HFF-Myc (cell line): ENCODE measurements around the gene FAM222A.

Source experiments
- DNase-seq: peaks from one replicate; pipeline ENCODE4 v3.0.0-alpha.2; 2011; ENCODE audit warnings: low read depth; ENCODE audit errors: extremely low read depth
- H3K4me3 ChIP-seq: replicated peaks from 2 replicates; pipeline ENCODE4 v1.5.1; 2011; ENCODE audit warnings: low read depth, mild to moderate bottlenecking, control low read depth, low read length
- TF ChIP-seq, protein P1 (sequence below): IDR thresholded peaks from 2 replicates; pipeline ENCODE4 v1.5.1; 2012; ENCODE audit warnings: mild to moderate bottlenecking, low read depth, low read length, control low read depth; ENCODE audit errors: missing control alignments

FAM222A gene

DNA sequence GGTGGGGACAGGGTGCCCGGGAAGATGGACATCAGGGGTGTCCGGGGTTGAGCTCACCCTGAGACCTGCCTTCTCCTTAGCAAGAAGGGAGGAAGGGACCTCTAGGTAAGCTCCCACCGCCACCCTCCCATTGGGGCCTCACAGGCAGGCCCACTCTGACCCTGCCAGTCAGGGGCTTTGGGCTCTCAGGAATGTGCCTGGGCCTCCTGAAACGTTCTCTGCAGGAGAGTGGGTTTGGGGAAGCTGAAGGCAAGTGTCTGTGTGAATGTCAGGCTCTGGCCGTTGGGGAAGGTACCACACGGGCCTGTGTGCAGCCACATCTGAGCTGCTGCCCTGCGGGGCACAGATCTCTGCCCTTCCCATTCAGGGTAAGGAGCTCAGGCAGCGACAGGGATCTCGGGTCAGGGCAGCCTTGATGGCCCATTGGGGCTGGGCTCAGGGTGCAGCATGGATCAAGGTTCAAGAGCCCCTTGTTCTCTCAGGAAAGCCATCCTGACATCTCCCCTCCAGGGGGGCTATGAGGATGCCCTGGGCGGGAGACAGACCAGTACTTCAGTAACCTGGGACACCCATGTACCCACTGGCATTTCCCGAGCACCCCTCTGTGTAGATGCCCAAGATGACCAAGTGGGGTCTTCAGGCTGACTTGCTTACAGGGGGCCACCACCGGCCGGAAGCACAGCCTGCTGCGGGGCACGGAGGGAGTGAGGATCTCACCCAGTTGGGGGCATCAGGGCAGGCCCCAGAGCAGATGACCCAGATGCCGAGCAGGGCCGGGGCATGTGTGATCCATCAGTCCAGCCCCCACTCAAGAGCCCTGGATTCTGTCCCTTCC, 29.7 kb downstream of the FAM222A start:
- DNase-seq = no peak
- TF ChIP-seq, protein P1, sequence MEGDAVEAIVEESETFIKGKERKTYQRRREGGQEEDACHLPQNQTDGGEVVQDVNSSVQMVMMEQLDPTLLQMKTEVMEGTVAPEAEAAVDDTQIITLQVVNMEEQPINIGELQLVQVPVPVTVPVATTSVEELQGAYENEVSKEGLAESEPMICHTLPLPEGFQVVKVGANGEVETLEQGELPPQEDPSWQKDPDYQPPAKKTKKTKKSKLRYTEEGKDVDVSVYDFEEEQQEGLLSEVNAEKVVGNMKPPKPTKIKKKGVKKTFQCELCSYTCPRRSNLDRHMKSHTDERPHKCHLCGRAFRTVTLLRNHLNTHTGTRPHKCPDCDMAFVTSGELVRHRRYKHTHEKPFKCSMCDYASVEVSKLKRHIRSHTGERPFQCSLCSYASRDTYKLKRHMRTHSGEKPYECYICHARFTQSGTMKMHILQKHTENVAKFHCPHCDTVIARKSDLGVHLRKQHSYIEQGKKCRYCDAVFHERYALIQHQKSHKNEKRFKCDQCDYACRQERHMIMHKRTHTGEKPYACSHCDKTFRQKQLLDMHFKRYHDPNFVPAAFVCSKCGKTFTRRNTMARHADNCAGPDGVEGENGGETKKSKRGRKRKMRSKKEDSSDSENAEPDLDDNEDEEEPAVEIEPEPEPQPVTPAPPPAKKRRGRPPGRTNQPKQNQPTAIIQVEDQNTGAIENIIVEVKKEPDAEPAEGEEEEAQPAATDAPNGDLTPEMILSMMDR = no peak
- no peak overlapping the region for H3K4me3 ChIP-seq

DNA sequence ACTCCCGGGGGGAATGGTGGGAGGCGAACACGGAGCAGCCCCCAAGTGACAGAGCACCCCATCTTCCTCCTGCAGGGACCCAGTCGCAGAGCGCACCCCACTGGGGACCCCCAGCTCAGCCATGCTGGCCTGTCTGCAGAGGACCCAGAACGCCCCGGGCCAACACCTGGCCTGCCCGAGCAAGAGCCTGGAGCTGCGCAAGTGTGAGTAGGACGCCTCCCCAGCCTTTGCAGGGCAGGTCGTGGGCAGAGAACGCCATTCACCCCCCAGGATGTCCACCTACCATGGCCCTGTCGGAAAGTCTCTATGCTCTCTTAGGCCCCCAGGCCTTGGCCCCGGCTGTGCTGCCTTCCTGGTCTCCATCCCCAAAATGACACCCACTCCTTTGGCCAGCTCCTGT, 30.4 kb downstream of the FAM222A start:
- no peak overlapping the region for H3K4me3 ChIP-seq
- DNase-seq = no peak
- TF ChIP-seq, protein P1 = no peak

DNA sequence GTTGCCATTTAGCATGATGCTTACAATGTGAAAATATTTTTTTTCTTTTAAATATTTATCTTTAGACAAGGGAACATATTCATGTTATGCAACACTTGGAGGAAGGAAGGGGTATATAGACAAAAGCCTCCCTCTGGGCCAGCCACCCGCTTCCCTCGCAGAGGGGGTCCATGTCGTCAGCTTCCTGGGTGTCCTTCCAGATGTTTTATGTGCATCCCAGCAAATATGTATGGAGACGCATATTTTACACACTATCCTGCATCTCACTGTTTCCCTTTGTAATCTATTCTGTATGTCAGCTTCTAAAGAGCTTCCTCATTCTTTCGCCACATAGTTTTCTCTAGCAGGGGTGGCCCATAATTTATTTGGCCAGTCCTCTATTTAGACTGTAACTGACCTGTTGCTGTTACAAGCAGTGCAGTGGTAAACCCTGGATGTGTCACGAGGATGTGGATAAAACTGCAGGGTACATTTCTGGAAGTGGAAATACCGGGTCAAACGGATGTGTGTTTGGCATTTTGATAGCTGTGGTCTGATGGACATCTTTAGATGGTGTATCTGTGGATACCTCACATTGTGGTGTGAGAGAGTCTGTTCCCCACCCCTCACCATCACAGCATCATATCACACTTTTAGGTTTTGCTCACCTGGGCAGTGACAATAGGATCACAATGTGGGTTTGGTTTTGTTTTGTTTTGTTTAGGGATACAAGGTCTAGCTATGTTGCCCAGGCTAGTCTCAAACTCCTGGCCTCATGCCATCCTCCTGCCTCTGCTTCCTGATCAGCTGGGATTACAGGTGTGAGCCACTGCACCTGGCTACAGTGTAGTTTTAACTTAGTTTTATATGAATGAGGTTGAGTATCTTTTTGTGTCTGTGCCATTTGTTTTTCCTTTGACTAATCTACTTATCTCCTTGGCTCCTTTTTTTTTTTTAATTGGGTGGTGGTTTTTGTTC, 31.6 kb downstream of the FAM222A start:
- TF ChIP-seq, protein P1 = no peak
- DNase-seq = no peak
- no peak overlapping the region for H3K4me3 ChIP-seq

DNA sequence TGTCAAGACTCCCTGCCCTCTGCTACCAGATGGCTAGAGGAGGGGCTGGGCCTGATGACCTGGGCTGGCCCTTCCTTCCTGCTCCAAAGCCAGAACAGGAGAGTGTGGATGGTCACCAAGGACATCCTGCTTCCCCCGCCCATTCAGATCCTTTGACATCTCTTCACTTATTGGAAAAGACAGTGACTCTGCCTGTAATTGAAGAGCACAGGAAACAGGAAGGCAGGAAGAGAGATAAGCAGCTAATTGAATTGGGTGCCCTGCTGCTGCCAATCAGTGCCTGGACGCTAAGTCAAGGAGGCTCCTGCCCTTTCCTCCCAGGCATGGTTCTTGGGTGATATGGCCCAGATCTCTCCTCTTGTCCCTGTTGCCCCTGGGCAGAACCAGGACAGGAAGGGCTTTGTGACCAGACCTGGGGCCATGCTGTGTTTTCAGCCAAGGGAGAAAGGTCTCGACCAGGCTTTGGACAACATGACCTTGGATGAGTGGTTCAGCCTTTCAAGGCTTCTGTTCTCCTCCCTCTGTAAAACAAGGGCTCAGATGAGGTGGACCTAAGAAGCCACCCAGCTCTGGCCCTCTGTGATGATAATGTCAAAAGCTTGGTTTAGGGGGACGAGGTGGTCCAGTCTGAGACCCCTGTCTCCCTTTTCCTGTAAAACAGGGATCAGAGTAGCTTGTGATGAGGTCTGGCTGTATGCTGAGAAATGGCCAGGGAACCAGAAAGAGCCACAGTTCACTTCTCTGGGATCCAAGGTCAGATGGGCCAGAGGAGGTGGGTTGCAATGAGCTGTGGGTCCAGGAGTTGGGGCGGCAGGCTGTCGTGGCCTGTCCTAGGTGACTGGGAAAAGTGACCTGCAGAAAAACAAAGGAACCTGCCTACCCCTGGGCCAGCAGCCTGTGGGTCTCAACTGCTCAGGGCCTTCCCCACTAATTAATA, 38.8 kb downstream of the FAM222A start:
- no peak for DNase-seq
- no peak overlapping the region for H3K4me3 ChIP-seq
- TF ChIP-seq, protein P1 = no peak

DNA sequence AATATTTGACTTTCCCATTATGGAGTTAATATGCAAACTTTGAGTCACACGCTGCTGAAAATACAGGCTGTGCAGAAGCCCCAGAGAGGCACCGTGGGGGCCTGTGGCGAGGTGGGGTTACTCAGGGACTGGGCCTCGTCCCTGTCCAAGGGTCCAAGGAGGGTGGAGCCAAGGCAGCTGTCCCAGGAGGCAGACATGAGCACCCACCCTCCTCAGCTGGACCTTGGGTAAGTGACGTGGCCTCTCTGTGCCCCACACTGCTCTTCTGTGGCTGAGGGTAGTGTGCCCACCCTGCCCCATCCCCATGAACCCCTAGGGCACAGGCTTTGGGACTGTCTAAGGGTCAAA, 39.4 kb downstream of the FAM222A start:
- TF ChIP-seq, protein P1 = no peak
- DNase-seq = no peak
- no peak overlapping the region for H3K4me3 ChIP-seq

DNA sequence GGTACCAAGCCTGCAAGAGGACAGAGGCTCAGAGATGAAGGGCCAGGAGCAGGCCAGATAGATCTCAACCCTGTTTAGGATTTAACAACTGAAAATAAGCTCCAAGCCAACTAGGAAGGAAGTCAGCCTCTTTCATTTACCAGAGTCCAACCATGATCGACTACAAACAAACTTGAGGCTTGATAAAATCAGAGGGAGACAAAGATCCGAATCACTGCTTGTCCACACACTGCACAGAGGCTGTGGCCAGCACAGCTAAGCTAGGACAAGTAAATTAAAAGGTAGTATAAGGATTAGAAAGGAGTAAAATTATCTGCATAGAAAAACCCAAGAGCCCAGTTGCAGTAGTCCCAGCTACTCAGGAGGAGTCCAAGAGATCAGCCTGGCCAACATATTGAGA, 40.3 kb downstream of the FAM222A start:
- no peak overlapping the region for H3K4me3 ChIP-seq
- no peak for DNase-seq
- TF ChIP-seq, protein P1 = no peak
